ENCODE results near the gene ACOT7.

ACOT7 gene

GRCh38 chr1:6354659-6355317 is 38.8 kb downstream of the ACOT7 start:
- DNase-seq = no peak
- H3K4me1 ChIP-seq (ENCODE audit: control insufficient read depth, insufficient read depth, low read length, poor library complexity, severe bottlenecking) = peaks cover 18% of the 10 kb centered on the region
- no peak overlapping the region for H3K27ac ChIP-seq (ENCODE audit: insufficient read depth, low read length, poor library complexity, severe bottlenecking)
- H3K4me3 ChIP-seq (ENCODE audit: insufficient read depth, low read depth, low read length, poor library complexity, severe bottlenecking) = no peak overlapping the region
- no peaks in the 10 kb centered on the region for H3K36me3 ChIP-seq (ENCODE audit: control insufficient read depth, insufficient read depth, low read length)
- H3K9me3 ChIP-seq (ENCODE audit: control insufficient read depth, low read length) = no peaks in the 10 kb centered on the region
- H3K27me3 ChIP-seq (replicated peaks; ENCODE audit: control insufficient read depth, insufficient read depth, low read length, poor library complexity, severe bottlenecking) = no peaks in the 10 kb centered on the region

- peaks cover 12% of the 10 kb centered on the region for H3K4me1 ChIP-seq (ENCODE audit: control insufficient read depth, insufficient read depth, low read length, poor library complexity, severe bottlenecking)
- no peak for DNase-seq
- no peaks in the 10 kb centered on the region for H3K36me3 ChIP-seq (ENCODE audit: control insufficient read depth, insufficient read depth, low read length)
- H3K27me3 ChIP-seq (replicated peaks; ENCODE audit: control insufficient read depth, insufficient read depth, low read length, poor library complexity, severe bottlenecking) = no peaks in the 10 kb centered on the region
- H3K4me3 ChIP-seq (ENCODE audit: insufficient read depth, low read depth, low read length, poor library complexity, severe bottlenecking) = no peak overlapping the region
- no peak overlapping the region for H3K27ac ChIP-seq (ENCODE audit: insufficient read depth, low read length, poor library complexity, severe bottlenecking)
- no peaks in the 10 kb centered on the region for H3K9me3 ChIP-seq (ENCODE audit: control insufficient read depth, low read length)
Measured at GRCh38 chr1:6353955-6354658, 39.5 kb downstream of the ACOT7 start.

GRCh38 chr1:6353619-6353954 is 40.0 kb downstream of the ACOT7 start:
- peaks cover 11% of the 10 kb centered on the region for H3K4me1 ChIP-seq (ENCODE audit: control insufficient read depth, insufficient read depth, low read length, poor library complexity, severe bottlenecking)
- H3K27ac ChIP-seq (ENCODE audit: insufficient read depth, low read length, poor library complexity, severe bottlenecking) = no peak overlapping the region
- no peak overlapping the region for H3K4me3 ChIP-seq (ENCODE audit: insufficient read depth, low read depth, low read length, poor library complexity, severe bottlenecking)
- H3K9me3 ChIP-seq (ENCODE audit: control insufficient read depth, low read length) = no peaks in the 10 kb centered on the region
- H3K27me3 ChIP-seq (replicated peaks; ENCODE audit: control insufficient read depth, insufficient read depth, low read length, poor library complexity, severe bottlenecking) = no peaks in the 10 kb centered on the region
- no peaks in the 10 kb centered on the region for H3K36me3 ChIP-seq (ENCODE audit: control insufficient read depth, insufficient read depth, low read length)
- DNase-seq = no peak

GRCh38 chr1:6352138-6352563 is 41.4 kb downstream of the ACOT7 start:
- Histone ChIP-seq H3K4me1 (ENCODE audit: control insufficient read depth, insufficient read depth, low read length, poor library complexity, severe bottlenecking) (peaks cover 14% of the 10 kb centered on the region), H3K27ac (ENCODE audit: insufficient read depth, low read length, poor library complexity, severe bottlenecking) (no peak overlapping the region)

GRCh38 chr1:6351480-6352137 is 42.0 kb downstream of the ACOT7 start:
- no peak for DNase-seq
- Histone ChIP-seq H3K4me3 (ENCODE audit: insufficient read depth, low read depth, low read length, poor library complexity, severe bottlenecking) (no peak overlapping the region), H3K36me3 (ENCODE audit: control insufficient read depth, insufficient read depth, low read length) (no peaks in the 10 kb centered on the region), H3K9me3 (ENCODE audit: control insufficient read depth, low read length) (no peaks in the 10 kb centered on the region), H3K4me1 (ENCODE audit: control insufficient read depth, insufficient read depth, low read length, poor library complexity, severe bottlenecking) (peaks cover 14% of the 10 kb centered on the region), H3K27ac (ENCODE audit: insufficient read depth, low read length, poor library complexity, severe bottlenecking) (no peak overlapping the region), H3K27me3 (replicated peaks; ENCODE audit: control insufficient read depth, insufficient read depth, low read length, poor library complexity, severe bottlenecking) (no peaks in the 10 kb centered on the region)

More at GRCh38 chr1:6352138-6352563, 41.4 kb downstream of the ACOT7 start:
- DNase-seq = no peak
- Histone ChIP-seq H3K9me3 (ENCODE audit: control insufficient read depth, low read length) (no peaks in the 10 kb centered on the region), H3K27me3 (replicated peaks; ENCODE audit: control insufficient read depth, insufficient read depth, low read length, poor library complexity, severe bottlenecking) (no peaks in the 10 kb centered on the region), H3K36me3 (ENCODE audit: control insufficient read depth, insufficient read depth, low read length) (no peaks in the 10 kb centered on the region), H3K4me3 (ENCODE audit: insufficient read depth, low read depth, low read length, poor library complexity, severe bottlenecking) (no peak overlapping the region)

GRCh38 chr1:6350416-6351088 is 43.0 kb downstream of the ACOT7 start:
- no peak overlapping the region for H3K4me3 ChIP-seq (ENCODE audit: insufficient read depth, low read depth, low read length, poor library complexity, severe bottlenecking)
- no peaks in the 10 kb centered on the region for H3K36me3 ChIP-seq (ENCODE audit: control insufficient read depth, insufficient read depth, low read length)
- peaks cover 14% of the 10 kb centered on the region for H3K4me1 ChIP-seq (ENCODE audit: control insufficient read depth, insufficient read depth, low read length, poor library complexity, severe bottlenecking)
- no peak for DNase-seq
- no peak overlapping the region for H3K27ac ChIP-seq (ENCODE audit: insufficient read depth, low read length, poor library complexity, severe bottlenecking)
- no peaks in the 10 kb centered on the region for H3K9me3 ChIP-seq (ENCODE audit: control insufficient read depth, low read length)
- no peaks in the 10 kb centered on the region for H3K27me3 ChIP-seq (replicated peaks; ENCODE audit: control insufficient read depth, insufficient read depth, low read length, poor library complexity, severe bottlenecking)

DNA sequence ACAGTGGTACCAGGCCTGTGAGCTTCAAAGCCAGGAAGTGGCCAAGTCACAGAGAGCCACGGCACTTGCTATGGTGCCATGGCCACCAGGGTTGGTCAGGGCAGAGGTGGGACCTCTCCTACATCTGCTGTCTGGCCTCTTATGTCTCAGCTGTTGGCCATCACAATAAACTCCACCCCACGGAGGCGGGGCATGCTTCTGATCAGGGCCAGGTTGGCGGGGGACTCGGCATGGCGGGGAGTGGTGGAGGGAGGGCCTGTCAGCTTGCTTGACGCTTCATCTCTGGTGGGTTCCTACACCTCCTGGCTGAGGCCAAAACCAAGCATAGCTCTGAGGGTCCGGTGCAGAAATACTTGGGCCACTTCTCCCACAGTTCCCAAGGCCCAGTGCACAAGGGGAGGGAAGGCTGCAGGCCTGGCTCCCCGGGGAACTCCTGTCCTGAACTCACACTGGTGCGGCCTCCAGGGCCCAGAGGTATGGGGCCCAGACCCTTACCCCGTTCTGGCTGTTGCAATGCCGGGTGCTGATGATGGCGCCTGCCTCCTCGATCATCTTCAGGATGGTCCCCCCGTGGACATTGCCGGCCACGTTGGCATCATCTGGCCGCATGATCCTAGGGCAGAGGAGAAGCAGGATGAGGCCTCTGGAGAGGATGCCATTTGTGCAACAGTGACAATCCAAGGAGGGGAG is 44.2 kb downstream of the ACOT7 start:
- Histone ChIP-seq H3K27me3 (replicated peaks; ENCODE audit: control insufficient read depth, insufficient read depth, low read length, poor library complexity, severe bottlenecking) (no peaks in the 10 kb centered on the region), H3K36me3 (ENCODE audit: control insufficient read depth, insufficient read depth, low read length) (no peaks in the 10 kb centered on the region), H3K27ac (ENCODE audit: insufficient read depth, low read length, poor library complexity, severe bottlenecking) (peak overlapping the region; percentile 15), H3K9me3 (ENCODE audit: control insufficient read depth, low read length) (no peaks in the 10 kb centered on the region), H3K4me1 (ENCODE audit: control insufficient read depth, insufficient read depth, low read length, poor library complexity, severe bottlenecking) (peaks cover 14% of the 10 kb centered on the region), H3K4me3 (ENCODE audit: insufficient read depth, low read depth, low read length, poor library complexity, severe bottlenecking) (no peak overlapping the region)
- DNase-seq = no peak

DNA sequence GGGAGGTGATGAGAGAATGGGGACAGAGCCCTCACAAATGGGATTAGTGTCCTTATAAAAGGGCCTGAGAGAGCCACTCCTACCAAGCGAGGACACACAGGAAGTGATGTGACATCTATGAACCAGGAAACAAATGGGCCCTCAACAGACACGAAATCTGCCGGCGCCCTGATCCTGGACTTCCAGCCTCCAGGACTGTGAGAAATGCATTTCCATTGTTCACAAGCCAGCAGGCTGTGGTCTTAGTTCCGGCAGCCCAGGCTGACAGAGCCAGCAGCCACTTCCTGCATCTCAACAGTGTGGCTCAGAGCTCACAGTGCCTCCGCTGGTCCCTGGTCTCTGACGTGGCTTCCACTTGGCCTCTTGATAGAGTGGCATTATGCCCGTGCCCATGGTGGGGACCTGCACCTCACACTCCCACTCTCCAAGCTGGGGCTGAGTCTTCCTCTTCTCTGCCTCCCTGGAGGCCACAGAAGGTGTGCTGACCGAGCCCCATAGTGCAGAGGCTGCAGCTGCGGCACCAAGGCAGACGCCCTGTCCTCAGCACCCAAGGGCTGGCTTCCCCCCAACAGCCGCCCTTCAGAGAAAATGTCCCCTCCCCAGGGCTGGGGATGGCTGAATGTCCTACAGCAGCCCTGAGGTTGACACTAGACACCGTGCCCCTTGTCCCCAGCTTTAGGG is 44.9 kb downstream of the ACOT7 start:
- Histone ChIP-seq H3K27ac (ENCODE audit: insufficient read depth, low read length, poor library complexity, severe bottlenecking) (peak overlapping the region; percentile 15), H3K4me1 (ENCODE audit: control insufficient read depth, insufficient read depth, low read length, poor library complexity, severe bottlenecking) (peaks cover 14% of the 10 kb centered on the region), H3K4me3 (ENCODE audit: insufficient read depth, low read depth, low read length, poor library complexity, severe bottlenecking) (peak overlapping the region; percentile 26), H3K36me3 (ENCODE audit: control insufficient read depth, insufficient read depth, low read length) (no peaks in the 10 kb centered on the region), H3K9me3 (ENCODE audit: control insufficient read depth, low read length) (no peaks in the 10 kb centered on the region), H3K27me3 (replicated peaks; ENCODE audit: control insufficient read depth, insufficient read depth, low read length, poor library complexity, severe bottlenecking) (no peaks in the 10 kb centered on the region)
- DNase-seq = peak; percentile 36 to 40 (median 40)
